Mesodermal cell (in vitro differentiated cells): Measurements from ENCODE around the gene SCN11A.

ENCODE experiments used
- H3K27ac ChIP-seq: 2 replicates; pipeline ENCODE4 v1.7.0; 2013; ENCODE audit warnings: mild to moderate bottlenecking, low read depth, low read length, moderate library complexity; ENCODE audit not compliant: severe bottlenecking
- H3K36me3 ChIP-seq: 2 replicates; pipeline ENCODE4 v1.7.1; 2013; ENCODE audit warnings: mild to moderate bottlenecking, low read length, moderate library complexity; ENCODE audit not compliant: control insufficient read depth, insufficient read depth
- H3K4me1 ChIP-seq: one replicate; pipeline ENCODE4 v1.7.1; 2013; ENCODE audit warnings: mild to moderate bottlenecking, low read length; ENCODE audit not compliant: insufficient read depth, control insufficient read depth, poor library complexity, severe bottlenecking
- H3K4me3 ChIP-seq: 2 replicates; pipeline ENCODE4 v1.7.0; 2013; ENCODE audit warnings: low read length, control low read depth, mild to moderate bottlenecking; ENCODE audit not compliant: insufficient read depth, poor library complexity, severe bottlenecking; ENCODE audit errors: extremely low read depth
- H3K9me3 ChIP-seq: 2 replicates; pipeline ENCODE4 v1.7.1; 2013; ENCODE audit warnings: mild to moderate bottlenecking, low read length, moderate library complexity; ENCODE audit not compliant: control insufficient read depth
- WGBS, 2 experiments: methylation state at CpG; one replicate each; pipeline ENCODE4 v1.1.5; 2013; ENCODE audit warnings: missing lambda C conversion rate in 2 of 2; ENCODE audit not compliant: insufficient coverage in 2 of 2; 5-methylcytosine and 5-hydroxymethylcytosine counted together

Gene SCN11A

DNA sequence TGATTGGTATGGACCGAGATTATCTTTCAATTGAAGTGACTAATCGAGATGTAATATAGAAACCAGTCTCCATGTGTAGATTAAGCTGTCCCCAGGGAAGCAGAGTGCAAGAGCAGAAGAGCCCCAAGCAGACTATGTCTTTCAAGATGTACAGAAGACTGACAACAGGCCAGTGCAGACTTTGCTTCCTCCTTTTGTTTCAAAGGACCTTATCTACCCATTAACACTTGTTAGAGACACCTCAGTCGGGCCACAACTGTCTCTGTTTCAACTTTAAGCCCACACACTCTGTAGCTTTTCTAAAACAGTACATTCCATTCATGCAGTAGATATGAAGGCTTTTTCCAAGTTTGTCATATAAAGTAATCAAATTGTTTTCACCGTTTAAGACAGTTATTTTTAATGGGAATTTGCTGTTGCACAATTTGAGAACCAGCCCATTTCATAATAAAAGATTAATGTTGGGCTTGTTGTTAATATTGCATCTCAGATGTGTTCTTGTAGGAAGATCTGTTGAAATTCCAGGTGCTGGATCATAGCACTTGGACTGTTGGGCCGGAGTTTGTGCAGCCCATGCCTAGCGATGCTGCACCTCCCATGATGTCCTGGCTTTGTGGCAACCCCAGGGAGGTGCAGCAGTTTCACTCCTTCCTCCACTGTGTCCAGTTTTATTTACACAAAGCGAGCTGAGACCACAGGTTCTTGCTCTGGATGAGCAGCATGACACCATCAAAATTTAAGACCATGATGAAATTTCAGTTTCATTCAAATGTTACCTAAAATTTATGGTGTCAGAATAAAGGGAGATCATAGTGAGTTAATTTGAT lies 43.3 kb upstream of the SCN11A start:
- Histone ChIP-seq H3K27ac (no peak overlapping the region), H3K9me3 (no peaks in the 10 kb centered on the region), H3K4me3 (no peak overlapping the region), H3K36me3 (peaks cover 78% of the 10 kb centered on the region), H3K4me1 (peaks cover 16% of the 10 kb centered on the region)
- WGBS, 2 experiments = 94 to 98% methylated on average over 5 of the region's 7 CpGs

DNA sequence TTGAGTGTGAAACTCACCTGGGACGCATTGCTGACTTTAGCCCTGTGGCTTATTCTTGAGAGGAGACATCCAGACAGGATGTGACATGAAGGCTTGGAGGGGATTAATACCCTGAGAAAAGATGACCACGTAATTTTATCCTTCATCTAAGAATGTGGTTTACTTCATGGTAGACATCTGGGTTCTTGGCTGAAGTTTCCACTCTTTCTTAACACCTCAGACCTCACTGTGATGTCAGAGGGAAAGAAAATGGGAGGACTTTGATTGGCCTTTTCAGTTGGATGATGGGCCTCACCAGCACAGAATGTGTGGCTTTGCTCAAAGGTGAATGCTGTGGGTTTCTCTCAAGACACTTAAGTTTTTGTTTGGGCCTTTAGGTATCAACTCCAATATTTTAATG lies 39.2 kb upstream of the SCN11A start:
- Histone ChIP-seq H3K27ac (no peak overlapping the region), H3K9me3 (no peaks in the 10 kb centered on the region), H3K36me3 (peaks cover 82% of the 10 kb centered on the region), H3K4me3 (no peak overlapping the region), H3K4me1 (peaks cover 6% of the 10 kb centered on the region)
- 80% methylated on average over 1 of the region's 2 CpGs; no CpG with 5 or more reads in 1 of the 2 experiments for WGBS, 2 experiments

DNA sequence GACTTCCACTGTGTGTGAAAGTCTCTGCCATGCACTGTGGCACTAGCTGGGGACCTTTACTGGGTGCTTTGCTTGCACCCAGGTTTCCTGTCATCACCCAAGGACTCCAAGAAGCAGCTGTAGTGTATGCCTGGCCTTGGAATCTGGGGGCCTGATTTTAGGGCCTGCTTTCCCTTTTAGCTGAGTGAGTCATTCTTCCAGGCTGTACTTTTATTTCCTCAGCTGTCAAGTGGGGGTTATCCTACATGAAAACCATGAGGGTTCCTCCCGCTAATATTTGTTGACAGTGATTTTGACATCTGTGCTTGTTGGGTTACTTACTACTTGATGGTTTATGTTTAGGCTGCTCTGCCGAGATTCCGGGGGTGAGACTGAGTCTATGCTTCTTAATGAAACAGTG lies 37.1 kb upstream of the SCN11A start:
- H3K9me3 ChIP-seq = no peaks in the 10 kb centered on the region
- H3K4me1 ChIP-seq = peaks cover 6% of the 10 kb centered on the region
- WGBS, 2 experiments = 80 to 100% methylated on average over 1 of the region's 3 CpGs
- H3K27ac ChIP-seq = no peak overlapping the region
- peaks cover 78% of the 10 kb centered on the region for H3K36me3 ChIP-seq
- H3K4me3 ChIP-seq = no peak overlapping the region

DNA sequence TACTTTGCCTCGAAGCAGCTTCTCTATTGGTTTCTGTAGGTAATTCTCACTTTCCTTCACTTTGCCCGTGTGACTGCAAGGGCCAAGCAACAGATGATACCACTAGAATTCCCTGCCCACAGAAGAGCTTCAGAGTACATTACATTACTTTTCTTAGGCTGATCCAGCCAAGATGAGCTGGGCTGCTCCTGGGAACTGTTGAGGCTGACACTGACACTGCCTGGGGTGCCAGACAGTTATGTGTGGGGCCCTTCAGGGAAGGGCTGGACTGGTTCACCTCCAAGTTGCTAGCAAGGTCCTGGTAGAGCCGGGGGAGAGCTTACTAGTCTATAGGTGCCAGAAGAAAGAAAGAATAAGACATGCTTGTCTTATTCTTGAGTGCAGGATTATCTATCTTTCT lies 36.7 kb upstream of the SCN11A start:
- no peak overlapping the region for H3K4me3 ChIP-seq
- H3K36me3 ChIP-seq = peaks cover 77% of the 10 kb centered on the region
- no peak overlapping the region for H3K27ac ChIP-seq
- H3K9me3 ChIP-seq = no peaks in the 10 kb centered on the region
- H3K4me1 ChIP-seq = peaks cover 6% of the 10 kb centered on the region
- WGBS, 2 experiments = 100% methylated on average over 2 of the region's 3 CpGs

DNA sequence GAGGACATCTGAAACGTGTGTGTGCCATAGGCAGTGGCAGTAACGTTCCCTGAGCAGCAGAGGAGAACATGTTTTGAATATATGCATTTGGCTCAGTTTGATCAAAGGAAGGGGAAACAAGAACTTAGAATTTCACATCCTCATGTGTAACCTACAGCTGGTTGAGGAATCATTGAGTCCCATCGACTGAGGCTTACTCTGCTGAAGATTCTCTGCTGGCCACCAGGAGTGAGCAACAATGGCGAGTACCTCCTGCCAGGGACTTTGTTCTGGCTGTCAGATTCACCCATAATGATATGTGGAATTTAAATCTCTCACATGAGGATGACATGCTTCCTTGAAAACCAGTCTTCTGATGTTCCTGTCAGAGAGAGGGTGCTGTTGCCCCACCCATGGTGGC lies 34.4 kb upstream of the SCN11A start:
- Histone ChIP-seq H3K9me3 (no peaks in the 10 kb centered on the region), H3K27ac (no peak overlapping the region), H3K4me3 (no peak overlapping the region), H3K4me1 (peaks cover 6% of the 10 kb centered on the region), H3K36me3 (peaks cover 73% of the 10 kb centered on the region)
- 87 to 92% methylated on average over 4 of the region's 4 CpGs for WGBS, 2 experiments

DNA sequence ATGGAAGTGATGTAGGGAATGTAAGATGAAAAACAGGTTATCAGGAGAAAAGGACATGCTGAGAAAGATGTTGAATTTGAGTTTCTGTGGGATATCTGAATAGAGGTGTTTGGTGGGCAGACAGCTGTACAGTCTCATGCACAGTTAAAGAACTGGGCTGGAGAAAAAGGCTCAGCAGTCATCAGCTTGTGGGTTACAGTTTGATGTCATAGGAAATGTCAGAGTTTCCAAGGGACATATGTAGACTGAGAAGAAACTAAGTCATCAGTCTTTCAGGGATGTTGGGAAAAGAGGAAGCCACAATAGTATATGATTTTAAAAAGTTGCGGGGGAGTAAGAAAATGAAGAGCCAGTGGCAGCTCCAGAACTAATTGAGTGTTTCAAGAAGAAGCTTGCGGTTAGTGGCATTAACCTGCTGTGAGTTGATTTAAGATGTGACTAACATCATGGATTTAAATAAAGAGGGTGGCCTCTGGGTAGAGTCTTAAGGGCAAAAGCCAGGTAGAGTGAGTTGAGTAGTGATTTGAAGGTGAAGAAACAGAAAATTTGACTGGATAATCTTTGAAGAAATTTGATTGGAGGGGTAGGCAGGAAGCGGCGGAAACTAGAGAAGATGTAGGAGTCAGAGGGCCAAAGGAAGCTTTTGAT lies 31.0 kb upstream of the SCN11A start:
- H3K36me3 ChIP-seq = peaks cover 66% of the 10 kb centered on the region
- no peak overlapping the region for H3K27ac ChIP-seq
- no peak overlapping the region for H3K4me3 ChIP-seq
- no peaks in the 10 kb centered on the region for H3K9me3 ChIP-seq
- H3K4me1 ChIP-seq = no peaks in the 10 kb centered on the region
- 99 to 100% methylated on average over 4 of the region's 4 CpGs for WGBS, 2 experiments

DNA sequence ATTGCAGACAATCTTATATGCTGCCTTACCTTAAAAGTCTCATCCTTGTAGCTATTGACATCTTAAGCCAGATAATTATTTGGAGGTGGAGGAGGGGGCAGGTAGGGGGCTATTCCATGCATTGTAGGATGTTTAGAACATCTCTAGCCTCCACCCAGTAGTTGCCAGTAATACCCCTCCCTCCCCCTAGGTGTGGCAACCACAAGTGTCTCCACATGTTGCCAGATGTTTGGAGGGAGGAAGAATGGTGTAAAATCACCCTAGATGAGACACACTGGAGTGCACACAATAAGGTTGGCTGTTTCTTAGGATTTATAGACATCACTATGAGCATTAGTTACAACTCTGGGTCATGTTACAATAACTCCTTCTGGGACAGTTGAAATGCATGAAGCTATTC lies 28.3 kb upstream of the SCN11A start:
- Histone ChIP-seq H3K27ac (no peak overlapping the region), H3K36me3 (peaks cover 67% of the 10 kb centered on the region), H3K4me3 (no peak overlapping the region), H3K4me1 (no peaks in the 10 kb centered on the region), H3K9me3 (no peaks in the 10 kb centered on the region)

DNA sequence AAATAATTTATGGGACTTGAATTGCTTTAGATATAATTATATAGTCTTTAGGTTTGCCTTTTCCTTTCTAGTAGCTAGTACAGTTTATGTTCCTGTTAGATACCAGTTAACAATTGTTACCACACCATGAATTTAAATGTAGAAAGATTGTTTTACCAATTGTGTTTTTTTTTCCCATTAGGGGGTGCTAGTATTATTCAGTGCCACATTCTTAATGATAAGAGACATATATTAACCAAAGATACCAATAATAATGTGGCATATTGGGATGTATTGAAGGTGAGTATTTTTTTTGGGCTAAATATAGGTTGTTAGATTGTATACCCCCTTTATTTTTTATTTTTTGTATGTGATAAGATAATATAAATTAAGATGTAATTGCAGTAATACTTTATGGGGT lies 27.8 kb upstream of the SCN11A start:
- Histone ChIP-seq H3K9me3 (no peaks in the 10 kb centered on the region), H3K4me3 (no peak overlapping the region), H3K4me1 (no peaks in the 10 kb centered on the region), H3K27ac (no peak overlapping the region), H3K36me3 (peaks cover 67% of the 10 kb centered on the region)

DNA sequence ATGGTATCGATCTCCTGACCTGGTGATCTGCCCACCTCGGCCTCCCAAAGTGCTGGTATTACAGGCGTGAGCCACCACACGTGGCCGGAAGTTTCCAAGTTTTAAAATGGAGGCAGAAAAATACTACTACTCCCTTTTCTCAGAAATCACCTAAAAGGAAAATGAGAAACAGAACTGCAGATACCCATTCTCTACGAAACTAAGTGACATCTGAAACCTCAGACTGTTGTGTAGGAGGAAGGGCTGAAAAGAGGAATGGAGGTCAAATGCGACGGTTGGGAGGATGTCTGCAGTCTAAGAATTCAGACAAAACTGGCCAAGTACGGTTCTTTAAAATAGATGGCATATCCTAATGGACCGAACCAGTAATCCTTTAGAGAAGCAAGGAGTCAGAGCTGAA lies 24.2 kb upstream of the SCN11A start:
- WGBS, 2 experiments = 89 to 94% methylated on average over 6 of the region's 10 CpGs
- Histone ChIP-seq H3K9me3 (no peaks in the 10 kb centered on the region), H3K27ac (no peak overlapping the region), H3K4me3 (no peak overlapping the region), H3K4me1 (no peaks in the 10 kb centered on the region), H3K36me3 (peaks cover 76% of the 10 kb centered on the region)

DNA sequence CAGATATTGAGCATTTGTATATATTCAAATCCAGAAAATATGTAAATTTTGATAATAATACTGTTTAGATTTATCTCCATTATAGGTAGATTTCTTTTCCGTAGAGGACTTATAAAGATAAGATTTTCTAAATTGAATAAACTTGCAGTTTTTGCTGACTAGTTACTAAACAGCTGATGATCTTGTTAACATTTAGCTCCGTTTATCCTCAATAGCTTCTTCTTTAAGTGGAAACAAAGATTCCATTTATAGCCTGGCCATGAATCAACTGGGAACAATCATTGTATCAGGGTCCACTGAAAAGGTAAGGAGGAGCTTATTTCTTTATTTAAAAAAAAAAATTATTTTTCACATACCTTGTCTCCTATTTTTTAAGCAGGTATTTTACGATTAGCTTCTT lies 16.8 kb upstream of the SCN11A start:
- no peaks in the 10 kb centered on the region for H3K4me1 ChIP-seq
- no peaks in the 10 kb centered on the region for H3K9me3 ChIP-seq
- H3K36me3 ChIP-seq = peaks cover 61% of the 10 kb centered on the region
- 100% methylated on average over 1 of the region's 3 CpGs; no CpG with 5 or more reads in 1 of the 2 experiments for WGBS, 2 experiments
- no peak overlapping the region for H3K4me3 ChIP-seq
- no peak overlapping the region for H3K27ac ChIP-seq

DNA sequence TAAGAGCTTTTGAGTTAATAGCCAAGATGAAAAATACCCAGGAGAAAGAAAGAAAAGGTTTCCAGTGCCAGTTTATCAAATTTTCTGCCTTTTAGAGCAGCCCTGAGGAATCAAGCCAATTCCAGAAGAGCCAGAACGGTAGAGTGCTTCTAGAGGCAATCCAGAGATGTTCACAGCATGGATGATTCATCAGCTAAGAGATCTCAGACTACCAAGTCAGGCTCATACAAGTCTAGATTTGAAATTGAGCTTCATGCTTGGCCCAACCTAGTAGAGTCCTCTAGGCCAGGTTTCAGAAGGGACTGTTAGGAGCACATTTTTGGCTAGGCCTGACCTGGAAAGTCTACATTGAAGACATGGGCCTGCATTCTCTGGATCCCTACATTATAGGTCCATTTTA lies 15.5 kb upstream of the SCN11A start:
- Histone ChIP-seq H3K4me1 (no peaks in the 10 kb centered on the region), H3K27ac (no peak overlapping the region), H3K36me3 (peaks cover 53% of the 10 kb centered on the region), H3K4me3 (no peak overlapping the region), H3K9me3 (no peaks in the 10 kb centered on the region)
- WGBS, 2 experiments = 88 to 95% methylated on average over 1 of the region's 1 CpG
